Stimulated activated CD8-positive, alpha-beta memory T cell treated with anti-CD3 and anti-CD28 coated beads, Interleukin-12 subunit alpha, Interleukin-12 subunit beta, amount 100 ng/mL, for 1 hour (primary cell): ENCODE measurements around the gene DAPK2.

Experiments
- DNase-seq: peaks from one replicate; pipeline ENCODE4 v3.0.0-alpha.2; 2020; ENCODE audit warnings: low read depth

Gene DAPK2

GRCh38 chr15:63942486-63943365, 103.6 kb downstream of the DAPK2 start:
- DNase-seq = no peak

GRCh38 chr15:63941698-63942465, 104.4 kb downstream of the DAPK2 start:
- no peak for DNase-seq

- DNase-seq = no peak
Observed at GRCh38 chr15:63940966-63941620, 105.2 kb downstream of the DAPK2 start.

GRCh38 chr15:63939531-63940130, 106.7 kb downstream of the DAPK2 start:
- DNase-seq = no peak

- no peak for DNase-seq
Observed at GRCh38 chr15:63938486-63939061, 107.7 kb downstream of the DAPK2 start.

- no peak for DNase-seq
Observed at GRCh38 chr15:63933522-63933921, 112.8 kb downstream of the DAPK2 start.

GRCh38 chr15:63931556-63931955, 114.7 kb downstream of the DAPK2 start:
- DNase-seq = no peak

GRCh38 chr15:63930034-63930433, 116.3 kb downstream of the DAPK2 start:
- DNase-seq = no peak

- no peak for DNase-seq
Observed at GRCh38 chr15:63928185-63928842, 118.0 kb downstream of the DAPK2 start.

- DNase-seq = no peak
Observed at GRCh38 chr15:63923993-63924950, 122.0 kb downstream of the DAPK2 start.

GRCh38 chr15:63922916-63923315, 123.4 kb downstream of the DAPK2 start:
- no peak for DNase-seq

GRCh38 chr15:63922261-63922904, 123.9 kb downstream of the DAPK2 start:
- DNase-seq = no peak

GRCh38 chr15:63920504-63921175, 125.6 kb downstream of the DAPK2 start:
- DNase-seq = no peak

GRCh38 chr15:63918901-63919348, 127.4 kb downstream of the DAPK2 start:
- DNase-seq = no peak

- DNase-seq = no peak
Observed at GRCh38 chr15:63918317-63918672, 128.0 kb downstream of the DAPK2 start.

GRCh38 chr15:63917588-63918316, 128.5 kb downstream of the DAPK2 start:
- no peak for DNase-seq

GRCh38 chr15:63915873-63916771, 130.2 kb downstream of the DAPK2 start:
- no peak for DNase-seq
